Liver (tissue), 3 donors: Measurements from ENCODE around the gene BASP1.

ENCODE experiments used
- ATF3 ChIP-seq: IDR thresholded peaks from 2 replicates; pipeline ENCODE4 v1.6.1; 2016; ENCODE audit warnings: antibody characterized with exemption
- CTCF ChIP-seq: fragments of 150-350 bp; IDR thresholded peaks from 2 replicates; pipeline ENCODE4 v1.5.1; 2017; ENCODE audit warnings: improper control_type of control experiment, low read depth, low read length; ENCODE audit not compliant: missing input control
- FOXA1 ChIP-seq: IDR thresholded peaks from 2 replicates; pipeline ENCODE4 v1.6.1; 2016; ENCODE audit warnings: antibody characterized with exemption
- GABPA ChIP-seq, 2 donors: IDR thresholded peaks in 1 of 2; conservative IDR thresholded peaks in 1 of 2; 2 replicates each; pipeline ENCODE4 v1.6.1; 2016; ENCODE audit warnings: antibody characterized with exemption in 2 of 2, mild to moderate bottlenecking in 1 of 2, moderate library complexity in 1 of 2
- JUND ChIP-seq, 2 donors: IDR thresholded peaks; 2 replicates each; pipeline ENCODE4 v1.6.1; 2016; ENCODE audit warnings: antibody characterized with exemption in 2 of 2
- MAX ChIP-seq: IDR thresholded peaks from 2 replicates; pipeline ENCODE4 v1.6.1; 2016; ENCODE audit warnings: antibody characterized with exemption
- RAD21 ChIP-seq, 2 donors: IDR thresholded peaks; 2 replicates each; pipeline ENCODE4 v1.6.1; 2016; ENCODE audit warnings: antibody characterized with exemption in 2 of 2, mild to moderate bottlenecking in 2 of 2
- REST ChIP-seq: IDR thresholded peaks from 2 replicates; pipeline ENCODE4 v1.6.1; 2016; ENCODE audit warnings: antibody characterized with exemption, mild to moderate bottlenecking
- RXRA ChIP-seq, 2 donors: IDR thresholded peaks; 2 replicates each; pipeline ENCODE4 v1.6.1; 2017 to 2018; ENCODE audit warnings: antibody characterized with exemption in 2 of 2, mild to moderate bottlenecking in 1 of 2
- SP1 ChIP-seq: IDR thresholded peaks from 2 replicates; pipeline ENCODE4 v1.6.1; 2018; ENCODE audit warnings: antibody characterized with exemption, mild to moderate bottlenecking
- TAF1 ChIP-seq: conservative IDR thresholded peaks from 2 replicates; pipeline ENCODE4 v1.6.1; 2016; ENCODE audit warnings: antibody characterized with exemption, mild to moderate bottlenecking
- YY1 ChIP-seq: IDR thresholded peaks from 2 replicates; pipeline ENCODE4 v1.6.1; 2016; ENCODE audit warnings: antibody characterized with exemption, mild to moderate bottlenecking
- ZBTB33 ChIP-seq: IDR thresholded peaks from 2 replicates; pipeline ENCODE4 v1.6.1; 2016; ENCODE audit warnings: antibody characterized with exemption
- donor health status: healthy.
- donor health status: healthy.

- TF ChIP-seq REST = no peak
- TF ChIP-seq MAX = no peak
- no peak for TF ChIP-seq RAD21 (IDR thresholded peaks at IDR 0.05)
- no peak for TF ChIP-seq CTCF
- TF ChIP-seq RXRA (IDR thresholded peaks at IDR 0.05) = no peak
- TF ChIP-seq ATF3 = no peak
- no peak for TF ChIP-seq GABPA (IDR thresholded peaks at IDR 0.05 in 1 of 2, conservative IDR thresholded peaks at IDR 0.05 in 1 of 2)
- no peak for TF ChIP-seq YY1
- TF ChIP-seq SP1 = no peak
- TF ChIP-seq JUND (IDR thresholded peaks at IDR 0.05) = no peak
- TF ChIP-seq ZBTB33 = no peak
- TF ChIP-seq FOXA1 = no peak
- no peak for TF ChIP-seq TAF1
Measured at GRCh38 chr5:17241635-17242034, 24.2 kb downstream of the BASP1 start.
